ENCODE results near the gene SSR3.

GRCh38 chr3:156511987-156512677 lies 42.8 kb downstream of the SSR3 start:
- no peak for TF ChIP-seq CTCF (IDR thresholded peaks at IDR 0.05)
- no peak for TF ChIP-seq POLR2A (IDR thresholded peaks at IDR 0.05)

All from thyroid gland (tissue), 4 donors.